ENCODE results near the gene ARCN1. TPM values are rescaled to one million over a fixed set of nuclear protein-coding genes. Genes with fewer than 3 reads are reported as not detected.
A peak's percentile ranks its signal among the peaks of the same experiment; 100 is the strongest.
"Not testable (repeated sequence)": the region's sequence is repeated elsewhere in the genome, so short reads cannot be mapped to it uniquely, and the experiment has no call there.

ARCN1 gene
- total RNA-seq, 1 donor from 2014 or later = 140 TPM

DNA sequence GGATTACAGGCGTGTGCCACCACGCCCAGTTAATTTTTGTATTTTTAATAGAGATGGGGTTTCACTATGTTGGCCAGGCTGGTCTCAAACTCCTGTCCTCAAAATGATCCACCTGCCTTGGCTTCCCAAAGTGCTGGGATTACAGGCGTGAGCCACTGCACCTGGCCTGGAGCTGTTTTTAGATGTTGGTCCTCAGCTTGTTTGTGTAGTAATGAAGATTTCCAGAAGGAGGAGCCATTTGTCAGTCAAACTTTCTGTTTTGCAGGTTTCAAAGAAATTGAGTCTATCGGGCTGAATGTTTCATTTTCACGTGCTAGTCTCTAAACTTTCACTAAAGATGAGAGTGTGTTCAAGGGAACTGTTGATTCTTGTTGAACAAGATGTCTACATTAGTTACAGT is 22.8 kb downstream of the ARCN1 start:
- DNase-seq (ENCODE audit: low spot score in 2 of 2, unreplicated experiment in 2 of 2); H3K4me1 Mint-ChIP-seq; H3K27ac Mint-ChIP-seq; H3K4me3 Mint-ChIP-seq; H3K9me3 Mint-ChIP-seq; H3K27me3 Mint-ChIP-seq (ENCODE audit: low read depth): not testable (repeated sequence)
- peaks cover 34% of the 10 kb centered on the region for H3K36me3 Mint-ChIP-seq
- TF ChIP-seq, protein P1, sequence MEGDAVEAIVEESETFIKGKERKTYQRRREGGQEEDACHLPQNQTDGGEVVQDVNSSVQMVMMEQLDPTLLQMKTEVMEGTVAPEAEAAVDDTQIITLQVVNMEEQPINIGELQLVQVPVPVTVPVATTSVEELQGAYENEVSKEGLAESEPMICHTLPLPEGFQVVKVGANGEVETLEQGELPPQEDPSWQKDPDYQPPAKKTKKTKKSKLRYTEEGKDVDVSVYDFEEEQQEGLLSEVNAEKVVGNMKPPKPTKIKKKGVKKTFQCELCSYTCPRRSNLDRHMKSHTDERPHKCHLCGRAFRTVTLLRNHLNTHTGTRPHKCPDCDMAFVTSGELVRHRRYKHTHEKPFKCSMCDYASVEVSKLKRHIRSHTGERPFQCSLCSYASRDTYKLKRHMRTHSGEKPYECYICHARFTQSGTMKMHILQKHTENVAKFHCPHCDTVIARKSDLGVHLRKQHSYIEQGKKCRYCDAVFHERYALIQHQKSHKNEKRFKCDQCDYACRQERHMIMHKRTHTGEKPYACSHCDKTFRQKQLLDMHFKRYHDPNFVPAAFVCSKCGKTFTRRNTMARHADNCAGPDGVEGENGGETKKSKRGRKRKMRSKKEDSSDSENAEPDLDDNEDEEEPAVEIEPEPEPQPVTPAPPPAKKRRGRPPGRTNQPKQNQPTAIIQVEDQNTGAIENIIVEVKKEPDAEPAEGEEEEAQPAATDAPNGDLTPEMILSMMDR (IDR thresholded peaks at IDR 0.05; ENCODE audit: unreplicated experiment) = peak; percentile 49

DNA sequence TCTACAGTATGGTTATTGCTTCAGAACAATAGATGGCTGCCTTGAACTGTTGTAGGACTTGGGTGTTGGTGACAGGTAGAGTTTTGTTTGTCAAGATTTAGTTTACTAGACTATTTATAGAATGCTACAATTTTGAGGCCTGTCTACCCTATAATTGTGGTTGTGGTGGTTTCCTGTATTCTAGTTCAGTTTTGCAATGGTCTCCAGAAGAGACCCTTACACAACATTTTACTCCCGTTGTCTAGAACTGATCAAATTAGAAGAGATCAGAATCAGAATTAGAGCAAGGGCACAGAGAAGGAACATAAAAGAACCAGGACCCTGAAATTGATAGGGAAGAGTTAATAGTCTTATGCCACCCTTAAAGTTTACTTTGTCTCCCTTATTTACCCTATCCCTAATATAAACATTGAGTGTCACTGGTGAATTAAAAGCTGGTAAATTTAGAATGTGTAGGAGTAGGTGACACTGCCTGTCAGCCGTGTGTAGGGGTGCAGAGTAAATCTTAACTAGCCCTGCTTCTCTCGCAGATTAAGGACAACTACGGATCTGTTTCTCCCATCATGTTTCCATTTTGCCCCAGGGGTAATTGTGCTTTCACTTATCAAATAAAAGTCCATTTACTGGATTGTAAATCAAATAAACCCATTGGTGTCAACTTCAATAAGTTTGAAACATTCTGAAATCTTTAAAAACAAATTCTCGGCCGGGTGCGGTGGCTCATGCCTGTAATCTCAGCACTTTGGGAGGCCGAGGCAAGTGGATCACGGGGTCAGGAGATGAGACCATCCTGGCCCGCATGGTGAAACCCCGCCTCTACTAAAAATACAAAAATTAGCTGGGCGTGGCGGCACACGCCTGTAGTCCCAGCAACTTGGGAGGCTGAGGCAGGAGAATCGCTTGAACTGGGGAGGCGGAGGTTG is 24.3 kb downstream of the ARCN1 start:
- no peak overlapping the region for H3K4me3 Mint-ChIP-seq
- H3K27ac Mint-ChIP-seq = no peak overlapping the region
- H3K9me3 Mint-ChIP-seq = no peaks in the 10 kb centered on the region
- H3K36me3 Mint-ChIP-seq = peaks cover 30% of the 10 kb centered on the region
- peaks cover 3% of the 10 kb centered on the region for H3K4me1 Mint-ChIP-seq
- no peak for DNase-seq (ENCODE audit: low spot score in 2 of 2, unreplicated experiment in 2 of 2)
- TF ChIP-seq, protein P1 (IDR thresholded peaks at IDR 0.05; ENCODE audit: unreplicated experiment) = no peak
- H3K27me3 Mint-ChIP-seq (ENCODE audit: low read depth) = no peaks in the 10 kb centered on the region

DNA sequence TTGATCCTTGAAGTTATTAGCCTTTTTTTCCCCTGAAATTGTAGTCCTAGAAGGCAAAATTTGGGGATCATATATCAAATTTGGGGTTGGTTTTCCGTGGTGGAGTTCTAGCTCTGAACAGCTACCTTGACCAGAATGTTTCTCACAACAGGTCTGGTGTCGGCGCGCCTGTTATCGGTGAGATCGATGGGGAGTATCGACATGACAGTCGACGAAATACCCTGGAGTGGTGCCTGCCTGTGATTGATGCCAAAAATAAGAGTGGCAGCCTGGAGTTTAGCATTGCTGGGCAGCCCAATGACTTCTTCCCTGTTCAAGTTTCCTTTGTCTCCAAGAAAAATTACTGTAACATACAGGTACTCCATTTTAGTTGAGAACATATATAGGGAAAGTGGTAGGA is 25.3 kb downstream of the ARCN1 start:
- Mint-ChIP-seq H3K4me1 (peaks cover 8% of the 10 kb centered on the region), H3K36me3 (peaks cover 39% of the 10 kb centered on the region), H3K4me3 (no peak overlapping the region), H3K27ac (no peak overlapping the region), H3K9me3 (no peaks in the 10 kb centered on the region), H3K27me3 (ENCODE audit: low read depth) (no peaks in the 10 kb centered on the region)
- TF ChIP-seq, protein P1 (IDR thresholded peaks at IDR 0.05; ENCODE audit: unreplicated experiment) = no peak
- no peak for DNase-seq (ENCODE audit: low spot score in 2 of 2, unreplicated experiment in 2 of 2)

DNA sequence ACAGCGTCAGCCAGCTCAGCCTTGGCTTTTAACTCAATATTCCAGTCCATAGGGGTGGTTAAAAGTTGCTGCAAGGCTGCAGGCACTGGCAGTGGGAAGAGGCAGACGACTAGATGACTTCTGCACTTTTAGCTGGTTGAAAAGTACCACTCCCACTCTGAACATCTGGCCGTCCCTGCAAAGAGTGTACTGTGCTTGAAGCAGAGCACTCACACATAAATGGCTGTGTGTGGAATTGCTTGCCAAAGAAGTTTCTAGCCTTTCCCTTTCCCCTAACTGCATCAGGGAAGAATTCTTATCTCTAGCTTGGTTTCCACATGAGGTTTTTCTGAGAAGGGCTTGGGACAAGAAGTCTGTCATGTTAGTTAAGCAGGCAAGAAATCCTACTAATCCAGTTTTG is 30.1 kb downstream of the ARCN1 start:
- TF ChIP-seq, protein P1 (IDR thresholded peaks at IDR 0.05; ENCODE audit: unreplicated experiment) = no peak
- peak in 1 of 2 experiments; percentile 30 for DNase-seq (ENCODE audit: low spot score in 2 of 2, unreplicated experiment in 2 of 2)
- Mint-ChIP-seq H3K9me3 (no peaks in the 10 kb centered on the region), H3K27me3 (ENCODE audit: low read depth) (peaks cover 5% of the 10 kb centered on the region), H3K4me1 (peaks cover 37% of the 10 kb centered on the region), H3K27ac (peak overlapping the region; percentile 28), H3K36me3 (peaks cover 28% of the 10 kb centered on the region), H3K4me3 (no peak overlapping the region)

DNA sequence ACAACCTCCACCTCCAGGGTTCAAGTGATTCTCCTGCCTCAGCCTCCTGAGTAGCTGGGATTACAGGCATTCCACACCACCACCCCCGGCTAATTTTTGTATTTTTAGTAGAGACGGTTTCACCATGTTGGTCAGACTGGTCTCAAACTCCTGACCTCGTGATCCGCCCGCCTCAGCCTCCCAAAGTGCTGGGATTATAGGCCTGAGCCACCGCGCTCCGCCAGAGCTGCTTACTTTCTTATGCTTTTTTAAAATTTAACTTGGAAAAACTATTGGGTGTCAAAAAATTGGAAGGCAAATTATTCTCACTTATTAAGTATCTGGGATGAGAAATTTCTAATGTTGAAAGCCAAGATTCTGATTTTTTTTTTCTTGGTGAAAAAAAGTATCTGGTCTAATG is 31.5 kb downstream of the ARCN1 start:
- H3K4me3 Mint-ChIP-seq; H3K27me3 Mint-ChIP-seq (ENCODE audit: low read depth); H3K9me3 Mint-ChIP-seq: not testable (repeated sequence)
- Mint-ChIP-seq H3K36me3 (peaks cover 21% of the 10 kb centered on the region), H3K27ac (peak overlapping the region; percentile 43), H3K4me1 (peaks cover 40% of the 10 kb centered on the region)
- DNase-seq (ENCODE audit: low spot score in 2 of 2, unreplicated experiment in 2 of 2) = peak in 1 of 2 experiments; percentile 9

DNA sequence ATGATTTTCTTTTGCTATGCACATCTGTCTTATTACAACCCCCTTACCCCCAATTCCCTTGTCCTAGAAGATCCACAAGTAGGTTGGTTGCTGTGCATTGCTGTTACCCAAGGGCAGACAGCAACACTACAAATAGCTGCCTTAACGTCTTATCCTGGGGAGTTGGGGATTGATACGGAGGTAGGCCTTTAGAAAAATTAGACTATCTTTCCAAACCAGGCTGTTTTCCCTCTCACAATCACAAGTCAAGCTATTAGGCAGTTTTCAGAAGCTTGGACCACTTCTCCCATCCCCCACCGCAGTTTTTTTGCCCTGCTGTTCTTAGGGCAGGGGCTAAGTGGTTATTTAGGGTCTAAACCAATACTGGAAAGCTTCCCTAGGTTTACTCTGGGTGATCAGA is 32.4 kb downstream of the ARCN1 start:
- H3K9me3 Mint-ChIP-seq = no peaks in the 10 kb centered on the region
- peaks cover 16% of the 10 kb centered on the region for H3K27me3 Mint-ChIP-seq (ENCODE audit: low read depth)
- H3K4me3 Mint-ChIP-seq = no peak overlapping the region
- no peak for DNase-seq (ENCODE audit: low spot score in 2 of 2, unreplicated experiment in 2 of 2)
- H3K27ac Mint-ChIP-seq = peak overlapping the region; percentile 40
- H3K36me3 Mint-ChIP-seq = peaks cover 21% of the 10 kb centered on the region
- peaks cover 48% of the 10 kb centered on the region for H3K4me1 Mint-ChIP-seq
- TF ChIP-seq, protein P1 (IDR thresholded peaks at IDR 0.05; ENCODE audit: unreplicated experiment) = no peak
